Muscle of leg (tissue), 11 donors: Measurements from ENCODE around the gene SELENBP1. TPM values are rescaled to one million over a fixed set of nuclear protein-coding genes. Genes with fewer than 3 reads are reported as not detected.
A peak's percentile ranks its signal among the peaks of the same experiment; 100 is the strongest.

Source experiments
- DNase-seq: peaks from one replicate; pipeline ENCODE4 v3.0.0; 2013
- H3K27ac ChIP-seq: one replicate; pipeline ENCODE4 v1.5.1; 2013; ENCODE audit warnings: mild to moderate bottlenecking, low read length, control low read depth
- H3K27me3 ChIP-seq: one replicate; pipeline ENCODE4 v1.6.1; 2013; ENCODE audit warnings: low read length; ENCODE audit not compliant: control insufficient read depth, insufficient read depth
- H3K36me3 ChIP-seq: one replicate; pipeline ENCODE4 v1.6.1; 2013; ENCODE audit warnings: low read length; ENCODE audit not compliant: control insufficient read depth, insufficient read depth
- H3K4me1 ChIP-seq: one replicate; pipeline ENCODE4 v1.6.1; 2013; ENCODE audit warnings: low read length; ENCODE audit not compliant: control insufficient read depth, insufficient read depth
- H3K4me3 ChIP-seq: one replicate; pipeline ENCODE4 v1.5.1; 2013; ENCODE audit warnings: low read length, control low read depth
- H3K9me3 ChIP-seq: replicated peaks from 2 replicates; pipeline ENCODE4 v1.6.1; 2013; ENCODE audit warnings: low read depth, low read length; ENCODE audit not compliant: control insufficient read depth
- WGBS: methylation state at CpG from one replicate; pipeline ENCODE4 v1.1.5; 2013; ENCODE audit warnings: missing lambda C conversion rate; ENCODE audit not compliant: insufficient coverage; 5-methylcytosine and 5-hydroxymethylcytosine counted together
- polyA plus RNA-seq, 8 donors: library from polyadenylated mRNA; unstranded; fragments of 120-200 nt; gene quantifications; one replicate each; pipeline versions ENCODE4 v1.2.1 to v1.2.3, GENCODE V29; 2013; ENCODE audit warnings: inconsistent platforms in 1 of 8, low replicate concordance in 1 of 8; ENCODE audit not compliant: insufficient read length in 8 of 8, insufficient read depth in 1 of 8
- total RNA-seq: library from RNA; stranded (reverse); fragments of 120-200 nt; gene quantifications from one replicate; pipeline ENCODE4 v1.2.4, GENCODE V29; 2013

The SELENBP1 gene
- total and polyA plus RNA-seq, 9 donors = 28.2 to 50.1 (median 36.5) TPM

DNA sequence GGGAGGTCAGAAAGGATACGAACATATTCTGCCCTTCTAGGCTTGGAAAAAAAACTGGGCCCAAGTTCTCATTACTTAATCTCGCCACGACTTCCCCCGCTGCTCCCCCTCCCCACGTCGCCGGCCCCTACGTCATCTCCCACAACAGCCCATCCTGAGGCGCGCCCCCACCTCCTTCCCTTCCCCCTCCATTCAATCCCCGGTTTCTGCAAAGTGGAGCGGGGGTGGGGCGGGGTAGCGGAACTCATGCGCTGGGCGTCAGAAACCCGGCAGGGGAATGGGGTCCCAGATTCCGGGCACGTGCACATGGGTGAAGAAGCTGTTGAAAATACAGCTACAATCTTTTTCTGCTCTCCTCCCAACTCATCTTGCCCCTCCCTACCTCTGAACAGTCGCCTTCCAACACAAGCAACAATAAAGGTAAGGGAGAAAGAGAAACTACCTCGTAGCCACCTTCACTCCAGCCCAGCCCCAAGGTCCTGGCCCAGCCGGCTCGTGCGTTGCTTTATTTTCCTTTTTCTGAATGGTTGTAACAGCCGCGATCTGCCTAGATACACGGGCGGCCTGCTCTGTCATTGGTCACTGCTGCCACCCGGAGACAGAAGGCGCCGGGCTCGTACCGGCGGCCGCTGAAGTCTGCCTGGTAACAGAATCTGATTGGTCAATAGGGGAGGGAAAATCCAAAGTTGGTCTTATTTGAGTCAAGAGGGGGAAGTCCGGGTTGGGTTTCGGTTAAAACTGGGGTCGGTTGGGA lies 25.6 kb downstream of the SELENBP1 start, which contains the start of gene RFX5:
RFX5 (minus strand) TSS at position 484 of the 754 bp plus-strand sequence. CDS start 932 bp downstream, outside the sequence.
- H3K36me3 ChIP-seq = peaks cover 38% of the 10 kb centered on the region
- H3K27me3 ChIP-seq = no peaks in the 10 kb centered on the region
- peaks cover 15% of the 10 kb centered on the region for H3K4me1 ChIP-seq
- peak within 1 kb of the TSS; percentile 99 for H3K27ac ChIP-seq
- DNase-seq = peak; percentile 99
- H3K4me3 ChIP-seq = peak within 1 kb of the TSS; percentile 82
- WGBS = 2% methylated on average over 14 of the region's 38 CpGs
- peaks cover 4% of the 10 kb centered on the region for H3K9me3 ChIP-seq

GRCh38 chr1:151346082-151346768 lies 26.3 kb downstream of the SELENBP1 start:
- Histone ChIP-seq H3K4me3 (peak overlapping the region; percentile 82), H3K27me3 (no peaks in the 10 kb centered on the region), H3K27ac (peak overlapping the region; percentile 99), H3K9me3 (peaks cover 2% of the 10 kb centered on the region), H3K4me1 (peaks cover 15% of the 10 kb centered on the region), H3K36me3 (peaks cover 43% of the 10 kb centered on the region)
- DNase-seq = no peak
- WGBS = 0% methylated on average over 2 of the region's 7 CpGs

DNA sequence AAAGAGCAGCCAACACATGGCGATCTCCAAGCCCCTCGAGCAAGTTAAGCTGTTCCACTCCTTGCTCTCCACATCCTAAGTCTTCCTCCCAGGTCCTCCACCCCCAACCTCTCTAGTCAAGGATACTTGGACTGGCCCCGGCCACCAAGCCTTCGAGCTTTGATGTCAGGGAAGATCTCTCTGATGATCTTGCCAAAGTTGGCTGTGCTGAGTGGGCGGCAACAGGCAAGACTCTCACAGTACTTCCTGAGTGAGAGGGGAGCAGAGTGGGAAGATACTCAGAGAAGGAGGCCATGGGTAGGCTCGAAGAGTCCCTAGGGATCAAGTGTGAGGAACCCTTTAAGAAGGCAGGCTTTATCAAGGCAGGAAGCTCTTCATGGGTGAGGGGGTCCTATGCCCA lies 28.2 kb downstream of the SELENBP1 start:
- Histone ChIP-seq H3K4me1 (peaks cover 17% of the 10 kb centered on the region), H3K9me3 (no peaks in the 10 kb centered on the region), H3K27me3 (no peaks in the 10 kb centered on the region), H3K4me3 (no peak overlapping the region), H3K36me3 (peaks cover 43% of the 10 kb centered on the region), H3K27ac (no peak overlapping the region)
- 94% methylated on average over 3 of the region's 6 CpGs for WGBS
- DNase-seq = no peak

- DNase-seq = no peak
- Histone ChIP-seq H3K4me3 (no peak overlapping the region), H3K9me3 (no peaks in the 10 kb centered on the region), H3K27me3 (no peaks in the 10 kb centered on the region), H3K36me3 (peaks cover 43% of the 10 kb centered on the region), H3K4me1 (peaks cover 17% of the 10 kb centered on the region), H3K27ac (no peak overlapping the region)
- 80% methylated on average over 5 of the region's 9 CpGs for WGBS
Measured at GRCh38 chr1:151343587-151343986, 28.9 kb downstream of the SELENBP1 start.

- Histone ChIP-seq H3K27me3 (no peaks in the 10 kb centered on the region), H3K27ac (no peak overlapping the region), H3K36me3 (peaks cover 43% of the 10 kb centered on the region), H3K9me3 (no peaks in the 10 kb centered on the region), H3K4me1 (peaks cover 14% of the 10 kb centered on the region), H3K4me3 (no peak overlapping the region)
- DNase-seq = no peak
- 100% methylated on average over 2 of the region's 6 CpGs for WGBS
Measured at GRCh38 chr1:151342569-151342968, 29.9 kb downstream of the SELENBP1 start.

DNA sequence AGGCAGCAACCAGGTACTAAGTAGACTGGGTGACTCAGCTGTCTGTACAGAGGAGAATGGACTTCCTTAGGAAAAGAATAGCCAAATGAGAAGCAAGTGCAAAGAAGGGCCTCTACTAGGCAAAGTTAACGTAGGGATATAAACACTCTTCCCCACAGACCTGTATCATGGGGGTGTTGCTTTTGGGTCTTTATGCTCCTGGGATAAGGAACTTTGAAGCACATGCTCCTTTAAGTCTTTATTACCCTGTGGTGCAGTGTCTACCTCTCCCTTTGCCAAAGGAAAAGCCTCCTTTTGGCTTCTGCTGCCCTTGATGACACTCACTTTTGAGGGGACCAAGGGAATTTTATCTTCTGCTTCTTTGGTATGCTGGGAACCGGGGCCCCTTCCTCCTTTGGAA lies 30.5 kb downstream of the SELENBP1 start:
- 83% methylated on average over 1 of the region's 2 CpGs for WGBS
- Histone ChIP-seq H3K27me3 (no peaks in the 10 kb centered on the region), H3K4me3 (no peak overlapping the region), H3K27ac (no peak overlapping the region), H3K36me3 (peaks cover 43% of the 10 kb centered on the region), H3K9me3 (no peaks in the 10 kb centered on the region), H3K4me1 (peaks cover 13% of the 10 kb centered on the region)
- no peak for DNase-seq

DNA sequence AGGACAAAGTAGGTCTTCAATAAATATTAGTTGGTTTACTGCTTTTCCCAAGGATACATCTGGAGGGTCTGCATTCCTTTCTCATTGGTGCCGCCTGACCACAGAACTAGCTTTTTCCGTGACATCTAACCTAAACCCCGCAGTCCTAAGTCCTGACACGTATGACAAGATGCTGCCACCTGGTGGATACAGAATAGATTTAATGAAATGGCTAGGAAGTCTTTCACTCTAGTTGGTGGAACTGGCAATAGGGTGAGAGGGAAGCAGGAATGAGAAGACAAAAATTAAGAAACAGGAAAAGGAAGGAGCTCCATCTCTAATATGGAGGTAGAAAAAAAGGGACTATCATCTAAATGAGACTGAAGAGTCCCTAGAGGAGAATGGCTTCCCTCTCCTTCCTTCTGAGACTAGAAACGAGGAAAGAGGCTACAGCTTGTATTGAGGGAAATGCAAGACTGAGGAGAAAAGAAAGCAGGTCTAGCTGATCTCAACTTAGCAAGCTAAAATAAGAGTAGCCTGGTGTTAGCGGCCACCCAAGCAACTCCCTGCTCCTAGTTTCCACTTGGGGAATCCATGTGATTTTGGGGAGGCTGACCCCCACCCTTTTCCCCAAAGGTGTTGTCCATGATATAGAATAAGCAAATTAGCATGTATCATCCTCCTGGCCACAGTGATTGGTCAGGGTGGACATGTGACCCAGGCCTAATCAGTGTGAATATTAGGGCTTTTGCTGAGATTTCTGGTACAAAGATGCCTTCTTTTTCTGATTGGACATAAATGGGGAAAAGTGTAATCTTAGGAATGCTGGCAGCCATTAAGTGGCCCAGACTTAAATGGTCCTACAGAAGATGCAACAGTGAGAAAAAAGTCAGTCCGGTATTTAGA lies 31.4 kb downstream of the SELENBP1 start:
- Histone ChIP-seq H3K4me1 (peaks cover 8% of the 10 kb centered on the region), H3K27me3 (no peaks in the 10 kb centered on the region), H3K9me3 (no peaks in the 10 kb centered on the region), H3K4me3 (no peak overlapping the region), H3K27ac (peak overlapping the region; percentile 69), H3K36me3 (peaks cover 43% of the 10 kb centered on the region)
- 0% methylated on average over 2 of the region's 7 CpGs for WGBS
- peak; percentile 91 for DNase-seq

DNA sequence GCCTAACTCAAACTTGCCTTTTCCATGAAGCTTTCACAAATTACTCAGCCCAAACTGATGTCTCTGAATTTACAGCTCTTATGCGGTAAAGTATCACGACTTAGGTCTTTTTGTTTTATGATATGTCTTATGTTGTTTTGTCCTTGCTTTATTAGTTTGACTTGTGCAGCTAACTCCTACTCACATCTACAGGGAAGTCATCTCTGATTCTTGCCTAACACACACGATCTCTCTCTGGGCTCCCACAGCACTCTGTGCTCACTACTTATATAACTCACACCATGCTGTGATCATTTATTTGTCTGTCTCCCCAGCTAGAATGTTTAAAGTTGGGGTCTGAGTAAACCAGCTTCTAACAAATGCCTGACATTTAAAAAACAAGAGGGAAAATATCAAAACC lies 35.9 kb downstream of the SELENBP1 start:
- Histone ChIP-seq H3K4me3 (no peak overlapping the region), H3K4me1 (peaks cover 2% of the 10 kb centered on the region), H3K9me3 (no peaks in the 10 kb centered on the region), H3K27me3 (no peaks in the 10 kb centered on the region), H3K36me3 (peaks cover 2% of the 10 kb centered on the region), H3K27ac (no peak overlapping the region)
- no CpG with 5 or more reads among the region's 3 CpGs for WGBS
- no peak for DNase-seq

DNA sequence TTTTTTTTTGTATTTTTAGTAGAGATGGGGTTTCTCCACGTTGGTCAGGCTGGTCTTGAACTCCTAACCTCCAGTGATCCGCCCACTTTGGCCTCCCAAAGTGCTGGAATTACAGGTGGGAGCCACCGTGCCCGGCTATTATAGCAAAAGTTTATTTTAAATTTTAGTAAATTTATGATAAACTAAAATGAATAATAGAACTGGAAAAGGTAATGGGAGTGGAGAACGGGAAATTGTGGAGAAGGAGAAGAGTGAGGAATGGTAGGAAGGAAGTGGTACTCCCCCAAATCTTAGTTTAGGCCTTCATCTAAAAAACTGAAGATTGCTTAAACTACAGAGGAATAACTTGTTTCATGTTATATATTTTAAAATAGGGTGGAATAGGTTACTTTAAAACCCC lies 37.7 kb downstream of the SELENBP1 start:
- Histone ChIP-seq H3K4me1 (no peaks in the 10 kb centered on the region), H3K27ac (no peak overlapping the region), H3K9me3 (no peaks in the 10 kb centered on the region), H3K4me3 (no peak overlapping the region), H3K36me3 (no peaks in the 10 kb centered on the region), H3K27me3 (no peaks in the 10 kb centered on the region)
- no peak for DNase-seq
- WGBS = 60% methylated on average over 1 of the region's 5 CpGs
